ENCODE results near the gene C7orf33. TPM values are rescaled to one million over a fixed set of nuclear protein-coding genes. Genes with fewer than 3 reads are reported as not detected.

The C7orf33 gene
- total RNA-seq, 1 experiment from 2014 or later: not detected

- no peak overlapping the region for H4K8ac ChIP-seq (replicated peaks; ENCODE audit: insufficient read length, low read depth, low read length)
- no peaks in the 10 kb centered on the region for H3K79me1 ChIP-seq (ENCODE audit: insufficient read depth, low read depth, low read length, poor library complexity, severe bottlenecking)
- H3K4me1 ChIP-seq (ENCODE audit: insufficient read depth, low read length): peaks cover 4% of the 10 kb centered on the region; the same call in 1 of the 2 replicates
- H3K4me1 Mint-ChIP-seq: peaks cover 47 to 51% of the 10 kb centered on the region in 2 experiments
- no peak overlapping the region for H3K27ac ChIP-seq (ENCODE audit: insufficient read length, low read depth, low read length)
- H3K4me3 Mint-ChIP-seq: no peak overlapping the region
- no peak overlapping the region for H2BK15ac ChIP-seq (ENCODE audit: low read depth, low read length)
- H3K9me3 ChIP-seq (ENCODE audit: control insufficient read depth, low read depth, low read length): no peaks in the 10 kb centered on the region
- no peak overlapping the region for H2AK5ac ChIP-seq (ENCODE audit: insufficient read length, low read length)
- no peak overlapping the region for H2BK5ac ChIP-seq (ENCODE audit: insufficient read length, low read length)
- H3K36me3 Mint-ChIP-seq (ENCODE audit: insufficient read depth in 1 of 3, low read depth in 3 of 3): peaks cover 0 to 2% (median 0%) of the 10 kb centered on the region in 3 experiments; a peak in 3 of 7 replicates
- H2BK20ac ChIP-seq (ENCODE audit: low read depth, low read length, poor library complexity, severe bottlenecking): no peak overlapping the region
- H3K4me2 ChIP-seq (ENCODE audit: insufficient read depth, insufficient read length, low read length): no peak overlapping the region
- DNase-seq: no peak
- WGBS (ENCODE audit: extremely low coverage, insufficient read length, low lambda C conversion rate): no CpG with 5 or more reads among the region's 3 CpGs
- no peak overlapping the region for H2BK12ac ChIP-seq (ENCODE audit: insufficient read length, low read depth, low read length)
- no peak overlapping the region for H2AFZ ChIP-seq (ENCODE audit: low read length)
- H3K9me3 Mint-ChIP-seq: peaks cover 3 to 9% of the 10 kb centered on the region in 2 experiments
- no peak overlapping the region for H4K5ac ChIP-seq (ENCODE audit: insufficient read length, low read depth, low read length)
- H3K27ac Mint-ChIP-seq: no peak overlapping the region
- H3K18ac ChIP-seq (ENCODE audit: insufficient read length, low read depth, low read length): no peak overlapping the region
- peaks cover 5% of the 10 kb centered on the region; the same call in 1 of the 2 replicates for H3K27me3 Mint-ChIP-seq (ENCODE audit: low read depth)
- no peak for TF ChIP-seq CTCF (conservative IDR thresholded peaks at IDR 0.05)
- H4K20me1 ChIP-seq (ENCODE audit: control insufficient read depth, insufficient read depth, insufficient read length): no peaks in the 10 kb centered on the region
- H3T11ph ChIP-seq (ENCODE audit: low read length): no peak overlapping the region
- no peaks in the 10 kb centered on the region; the same call in 1 of the 2 replicates for H3K27me3 ChIP-seq (ENCODE audit: insufficient read depth, low read length)
- no peak overlapping the region for H3K56ac ChIP-seq (ENCODE audit: insufficient read length, low read depth, low read length)
- no peaks in the 10 kb centered on the region for H3K23me2 ChIP-seq (ENCODE audit: insufficient read length, low read depth, low read length, poor library complexity, severe bottlenecking)
- H3K79me2 ChIP-seq (ENCODE audit: insufficient read depth, low read length): no peaks in the 10 kb centered on the region
- H3K23ac ChIP-seq (ENCODE audit: insufficient read length, low read depth, low read length): no peak overlapping the region
- H3K9ac ChIP-seq (ENCODE audit: extremely low read depth, insufficient read length, low read length): no peak overlapping the region
- no peak overlapping the region for H4K91ac ChIP-seq (ENCODE audit: insufficient read length, low read depth, low read length)
- no peak overlapping the region for H3K14ac ChIP-seq (ENCODE audit: insufficient read depth, low read length)
- H3K4ac ChIP-seq (ENCODE audit: low read depth, low read length): no peak overlapping the region
- no peak overlapping the region for H2BK120ac ChIP-seq (ENCODE audit: low read depth, low read length, poor library complexity, severe bottlenecking)
Observed at GRCh38 chr7:148609045-148609725, 18.6 kb downstream of the C7orf33 start.

Measured in H9 (cell line).